ENCODE results near the gene ACADSB. TPM values are rescaled to one million over a fixed set of nuclear protein-coding genes. Genes with fewer than 3 reads are reported as not detected.

The ACADSB gene
- total RNA-seq, 1 experiment from 2014 or later = 14.5 TPM

DNA sequence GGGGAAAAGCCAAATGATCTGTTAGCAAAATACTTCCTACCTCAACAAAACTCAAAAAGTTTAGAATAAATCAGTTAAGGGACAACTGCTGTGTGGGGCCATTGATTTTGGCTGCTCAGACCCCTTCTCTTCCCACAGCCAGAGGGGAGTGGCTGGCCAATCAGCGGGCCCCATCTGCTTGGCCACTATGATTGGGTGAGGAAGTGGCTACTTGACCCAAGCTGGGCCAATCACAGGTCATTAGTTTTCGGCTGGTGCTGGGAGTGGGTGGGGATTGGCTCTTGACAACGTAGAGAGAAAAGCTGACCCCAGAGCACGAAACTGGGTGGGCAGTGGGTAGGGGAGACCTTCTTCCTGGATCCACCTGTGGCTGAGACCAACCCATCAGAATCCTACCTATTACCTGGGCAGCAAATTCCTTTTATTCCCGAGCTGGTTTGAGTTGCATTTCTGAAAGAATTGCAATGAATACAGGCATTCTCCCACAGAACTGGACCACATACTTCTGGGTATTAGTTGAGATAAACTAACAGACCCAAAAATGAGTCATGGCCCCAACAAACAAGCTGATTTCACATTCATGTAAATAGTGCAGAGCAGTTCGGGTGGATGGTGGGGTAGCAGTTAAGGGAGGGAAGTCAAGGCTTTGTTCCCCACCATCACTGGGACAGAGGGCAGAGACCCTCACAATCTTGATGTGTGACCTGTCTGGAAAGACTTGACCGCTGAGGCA is 91.4 kb downstream of the ACADSB start:
- TF ChIP-seq, protein P1, sequence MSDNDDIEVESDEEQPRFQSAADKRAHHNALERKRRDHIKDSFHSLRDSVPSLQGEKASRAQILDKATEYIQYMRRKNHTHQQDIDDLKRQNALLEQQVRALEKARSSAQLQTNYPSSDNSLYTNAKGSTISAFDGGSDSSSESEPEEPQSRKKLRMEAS (CRISPR knock-in tag; IDR thresholded peaks at IDR 0.05) = no peak
- TF ChIP-seq, protein P2, sequence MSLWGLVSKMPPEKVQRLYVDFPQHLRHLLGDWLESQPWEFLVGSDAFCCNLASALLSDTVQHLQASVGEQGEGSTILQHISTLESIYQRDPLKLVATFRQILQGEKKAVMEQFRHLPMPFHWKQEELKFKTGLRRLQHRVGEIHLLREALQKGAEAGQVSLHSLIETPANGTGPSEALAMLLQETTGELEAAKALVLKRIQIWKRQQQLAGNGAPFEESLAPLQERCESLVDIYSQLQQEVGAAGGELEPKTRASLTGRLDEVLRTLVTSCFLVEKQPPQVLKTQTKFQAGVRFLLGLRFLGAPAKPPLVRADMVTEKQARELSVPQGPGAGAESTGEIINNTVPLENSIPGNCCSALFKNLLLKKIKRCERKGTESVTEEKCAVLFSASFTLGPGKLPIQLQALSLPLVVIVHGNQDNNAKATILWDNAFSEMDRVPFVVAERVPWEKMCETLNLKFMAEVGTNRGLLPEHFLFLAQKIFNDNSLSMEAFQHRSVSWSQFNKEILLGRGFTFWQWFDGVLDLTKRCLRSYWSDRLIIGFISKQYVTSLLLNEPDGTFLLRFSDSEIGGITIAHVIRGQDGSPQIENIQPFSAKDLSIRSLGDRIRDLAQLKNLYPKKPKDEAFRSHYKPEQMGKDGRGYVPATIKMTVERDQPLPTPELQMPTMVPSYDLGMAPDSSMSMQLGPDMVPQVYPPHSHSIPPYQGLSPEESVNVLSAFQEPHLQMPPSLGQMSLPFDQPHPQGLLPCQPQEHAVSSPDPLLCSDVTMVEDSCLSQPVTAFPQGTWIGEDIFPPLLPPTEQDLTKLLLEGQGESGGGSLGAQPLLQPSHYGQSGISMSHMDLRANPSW (CRISPR knock-in tag; conservative IDR thresholded peaks at IDR 0.05; ENCODE audit: low read depth) = no peak
- TF ChIP-seq GRHL2 (CRISPR knock-in tag; IDR thresholded peaks at IDR 0.05; ENCODE audit: insufficient replicate concordance, severe bottlenecking) = no peak
- TF ChIP-seq NFYB (CRISPR knock-in tag; conservative IDR thresholded peaks at IDR 0.05; ENCODE audit: low read depth) = 0 out of 2 replicates have a peak, but pooled peaks have one; percentile 22
- ATAC-seq (peak; percentile 51), DNase-seq (ENCODE audit: low spot score) (no peak)
- H3K4me1 Mint-ChIP-seq = peaks cover 24% of the 10 kb centered on the region
- no peak overlapping the region for H3K27ac Mint-ChIP-seq
- no peaks in the 10 kb centered on the region for H3K36me3 Mint-ChIP-seq
- ChIA-PET POLR2A (no interaction called here), CTCF (interaction anchor here (0.7 kb wide), 1 partner anchor 15 kb away, joined by 3 read pairs; no protein-coding TSS in a partner anchor)
- H3K4me3 Mint-ChIP-seq = no peak overlapping the region
- H3K27me3 Mint-ChIP-seq (ENCODE audit: low read depth) = peaks cover 13% of the 10 kb centered on the region; the same call in 1 of the 2 replicates
- no peaks in the 10 kb centered on the region for H3K9me3 Mint-ChIP-seq

DNA sequence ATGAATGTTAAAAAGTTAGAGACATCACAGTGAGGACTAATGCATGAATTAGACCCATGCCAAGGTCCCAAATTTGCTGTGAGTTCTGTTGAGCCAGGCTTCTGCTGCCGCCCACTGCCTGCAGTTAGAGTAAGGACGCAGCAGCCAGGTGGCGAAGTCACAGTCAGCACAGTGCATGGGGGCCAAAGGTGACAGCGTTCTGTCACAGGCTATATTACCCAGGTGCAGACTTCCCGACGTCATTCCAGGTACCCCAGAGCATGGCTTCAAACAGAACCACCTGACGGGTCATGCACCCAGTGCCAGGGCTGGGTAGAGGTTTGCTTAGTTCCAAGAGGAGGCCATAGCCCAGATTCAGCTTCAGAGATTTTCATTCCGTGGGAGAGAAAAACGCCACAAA is 93.1 kb downstream of the ACADSB start:
- no peak for TF ChIP-seq EMX1 (CRISPR knock-in tag; IDR thresholded peaks at IDR 0.05)
- no peak for TF ChIP-seq ZNF396 (CRISPR knock-in tag; IDR thresholded peaks at IDR 0.05; ENCODE audit: borderline replicate concordance)
- no peak for TF ChIP-seq ZBTB21 (CRISPR knock-in tag; IDR thresholded peaks at IDR 0.05; ENCODE audit: borderline replicate concordance)
- TF ChIP-seq ETV6 (CRISPR knock-in tag; IDR thresholded peaks at IDR 0.05) = no peak
- no peak for TF ChIP-seq NFE2L1 (CRISPR knock-in tag; IDR thresholded peaks at IDR 0.05)
- no peak for TF ChIP-seq ZNF219 (CRISPR knock-in tag; IDR thresholded peaks at IDR 0.05; ENCODE audit: borderline replicate concordance)
- no peak for TF ChIP-seq SMAD3 (CRISPR knock-in tag; IDR thresholded peaks at IDR 0.05; ENCODE audit: borderline replicate concordance)
- TF ChIP-seq, protein P3, sequence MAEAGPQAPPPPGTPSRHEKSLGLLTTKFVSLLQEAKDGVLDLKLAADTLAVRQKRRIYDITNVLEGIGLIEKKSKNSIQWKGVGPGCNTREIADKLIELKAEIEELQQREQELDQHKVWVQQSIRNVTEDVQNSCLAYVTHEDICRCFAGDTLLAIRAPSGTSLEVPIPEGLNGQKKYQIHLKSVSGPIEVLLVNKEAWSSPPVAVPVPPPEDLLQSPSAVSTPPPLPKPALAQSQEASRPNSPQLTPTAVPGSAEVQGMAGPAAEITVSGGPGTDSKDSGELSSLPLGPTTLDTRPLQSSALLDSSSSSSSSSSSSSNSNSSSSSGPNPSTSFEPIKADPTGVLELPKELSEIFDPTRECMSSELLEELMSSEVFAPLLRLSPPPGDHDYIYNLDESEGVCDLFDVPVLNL (CRISPR knock-in tag; IDR thresholded peaks at IDR 0.05; ENCODE audit: borderline replicate concordance, low read depth) = no peak
- TF ChIP-seq, protein P4, sequence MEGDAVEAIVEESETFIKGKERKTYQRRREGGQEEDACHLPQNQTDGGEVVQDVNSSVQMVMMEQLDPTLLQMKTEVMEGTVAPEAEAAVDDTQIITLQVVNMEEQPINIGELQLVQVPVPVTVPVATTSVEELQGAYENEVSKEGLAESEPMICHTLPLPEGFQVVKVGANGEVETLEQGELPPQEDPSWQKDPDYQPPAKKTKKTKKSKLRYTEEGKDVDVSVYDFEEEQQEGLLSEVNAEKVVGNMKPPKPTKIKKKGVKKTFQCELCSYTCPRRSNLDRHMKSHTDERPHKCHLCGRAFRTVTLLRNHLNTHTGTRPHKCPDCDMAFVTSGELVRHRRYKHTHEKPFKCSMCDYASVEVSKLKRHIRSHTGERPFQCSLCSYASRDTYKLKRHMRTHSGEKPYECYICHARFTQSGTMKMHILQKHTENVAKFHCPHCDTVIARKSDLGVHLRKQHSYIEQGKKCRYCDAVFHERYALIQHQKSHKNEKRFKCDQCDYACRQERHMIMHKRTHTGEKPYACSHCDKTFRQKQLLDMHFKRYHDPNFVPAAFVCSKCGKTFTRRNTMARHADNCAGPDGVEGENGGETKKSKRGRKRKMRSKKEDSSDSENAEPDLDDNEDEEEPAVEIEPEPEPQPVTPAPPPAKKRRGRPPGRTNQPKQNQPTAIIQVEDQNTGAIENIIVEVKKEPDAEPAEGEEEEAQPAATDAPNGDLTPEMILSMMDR (IDR thresholded peaks at IDR 0.05) = no peak
- TF ChIP-seq, protein P5, sequence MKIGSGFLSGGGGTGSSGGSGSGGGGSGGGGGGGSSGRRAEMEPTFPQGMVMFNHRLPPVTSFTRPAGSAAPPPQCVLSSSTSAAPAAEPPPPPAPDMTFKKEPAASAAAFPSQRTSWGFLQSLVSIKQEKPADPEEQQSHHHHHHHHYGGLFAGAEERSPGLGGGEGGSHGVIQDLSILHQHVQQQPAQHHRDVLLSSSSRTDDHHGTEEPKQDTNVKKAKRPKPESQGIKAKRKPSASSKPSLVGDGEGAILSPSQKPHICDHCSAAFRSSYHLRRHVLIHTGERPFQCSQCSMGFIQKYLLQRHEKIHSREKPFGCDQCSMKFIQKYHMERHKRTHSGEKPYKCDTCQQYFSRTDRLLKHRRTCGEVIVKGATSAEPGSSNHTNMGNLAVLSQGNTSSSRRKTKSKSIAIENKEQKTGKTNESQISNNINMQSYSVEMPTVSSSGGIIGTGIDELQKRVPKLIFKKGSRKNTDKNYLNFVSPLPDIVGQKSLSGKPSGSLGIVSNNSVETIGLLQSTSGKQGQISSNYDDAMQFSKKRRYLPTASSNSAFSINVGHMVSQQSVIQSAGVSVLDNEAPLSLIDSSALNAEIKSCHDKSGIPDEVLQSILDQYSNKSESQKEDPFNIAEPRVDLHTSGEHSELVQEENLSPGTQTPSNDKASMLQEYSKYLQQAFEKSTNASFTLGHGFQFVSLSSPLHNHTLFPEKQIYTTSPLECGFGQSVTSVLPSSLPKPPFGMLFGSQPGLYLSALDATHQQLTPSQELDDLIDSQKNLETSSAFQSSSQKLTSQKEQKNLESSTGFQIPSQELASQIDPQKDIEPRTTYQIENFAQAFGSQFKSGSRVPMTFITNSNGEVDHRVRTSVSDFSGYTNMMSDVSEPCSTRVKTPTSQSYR (CRISPR knock-in tag; IDR thresholded peaks at IDR 0.05) = no peak
- TF ChIP-seq, protein P2 (CRISPR knock-in tag; conservative IDR thresholded peaks at IDR 0.05; ENCODE audit: low read depth) = no peak
- TF ChIP-seq ZNF263 (CRISPR knock-in tag; IDR thresholded peaks at IDR 0.05; ENCODE audit: low read depth) = no peak
- TF ChIP-seq TEAD1 (CRISPR knock-in tag; IDR thresholded peaks at IDR 0.05) = no peak
- TF ChIP-seq SMAD4 (CRISPR knock-in tag; IDR thresholded peaks at IDR 0.05) = no peak
- TF ChIP-seq CREB1 (CRISPR knock-in tag; IDR thresholded peaks at IDR 0.05) = no peak
- peaks cover 5% of the 10 kb centered on the region; the same call in 1 of the 2 replicates for H3K27me3 Mint-ChIP-seq (ENCODE audit: low read depth)
- no peak for DNase-seq (ENCODE audit: low spot score)
- H3K4me1 Mint-ChIP-seq = peaks cover 24% of the 10 kb centered on the region
- ChIA-PET POLR2A (no interaction called here), CTCF (interaction anchor here (1.0 to 1.9 kb wide), 3 partner anchors 16 to 58 kb away, joined by 3 to 10 read pairs (median 3); no protein-coding TSS in a partner anchor)
- no peak for ATAC-seq
- H3K36me3 Mint-ChIP-seq = no peaks in the 10 kb centered on the region
- H3K27ac Mint-ChIP-seq = no peak overlapping the region
- no peaks in the 10 kb centered on the region for H3K9me3 Mint-ChIP-seq
- no peak overlapping the region for H3K4me3 Mint-ChIP-seq
